ENCODE results near the gene CDC27. TPM values are rescaled to one million over a fixed set of nuclear protein-coding genes. Genes with fewer than 3 reads are reported as not detected.
"Not testable (repeated sequence)": the region's sequence is repeated elsewhere in the genome, so short reads cannot be mapped to it uniquely, and the experiment has no call there.

Gene CDC27
- total and polyA plus RNA-seq, 2 of the 4 experiments (the other 2 are of a cell fraction), result 47.7 to 190 TPM

DNA sequence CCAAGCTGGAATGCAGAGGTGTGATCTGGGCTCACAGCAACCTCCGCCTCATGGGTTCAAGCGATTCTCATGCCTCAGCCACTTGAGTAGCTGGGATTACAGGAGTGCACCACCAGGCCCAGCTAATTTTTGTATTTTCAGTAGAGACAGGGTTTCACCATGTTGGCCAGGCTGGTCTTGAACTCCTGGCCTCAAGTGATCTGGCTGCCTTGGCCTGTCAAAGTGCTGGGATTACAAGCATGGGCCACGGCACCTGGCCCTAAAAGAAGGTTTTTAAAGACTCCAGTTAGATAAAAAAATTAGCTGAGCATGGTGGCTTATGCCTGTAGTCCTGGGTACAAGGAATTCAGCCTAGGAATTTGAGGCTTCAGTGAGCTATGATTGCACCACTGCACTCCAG is 62.3 kb downstream of the CDC27 start:
- not testable (repeated sequence) for H2BK15ac ChIP-seq (ENCODE audit: low read depth, low read length)

DNA sequence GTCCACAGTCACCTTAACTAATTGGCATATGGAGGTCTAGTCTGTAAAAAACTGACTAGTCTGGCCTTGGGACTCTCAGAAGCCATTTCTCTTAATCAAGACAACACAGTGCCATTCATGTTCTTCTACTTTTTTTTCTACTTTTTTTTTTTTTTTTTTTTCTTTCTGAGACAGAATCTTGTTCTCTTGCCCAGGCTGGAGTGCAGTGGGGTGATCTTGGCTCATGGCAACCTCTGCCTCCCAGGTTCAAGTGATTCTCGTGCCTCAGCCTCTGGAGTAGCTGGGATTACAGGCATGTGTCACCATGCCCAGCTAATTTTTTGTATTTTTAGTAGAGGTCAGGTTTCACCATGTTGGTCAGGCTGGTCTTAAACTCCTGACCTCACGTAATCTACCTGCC is 65.8 kb downstream of the CDC27 start:
- WGBS, 2 experiments (ENCODE audit: extremely low coverage in 2 of 2, insufficient read length in 1 of 2), result no CpG with 5 or more reads among the region's 2 CpGs

More for the DNA sequence above, 62.3 kb downstream of the CDC27 start:
- H3K23ac ChIP-seq (ENCODE audit: low read depth, low read length); H3K27me3 ChIP-seq (ENCODE audit: control insufficient read depth, insufficient read depth, low read length); H3K18ac ChIP-seq (ENCODE audit: low read depth, low read length); dilution Hi-C loops (cut with HindIII; ENCODE audit: low sequenced_read_pairs, unreplicated experiment); H3K27ac ChIP-seq (ENCODE audit: insufficient read depth, low read length); H3K9ac ChIP-seq (ENCODE audit: low read depth, low read length); H4K8ac ChIP-seq (ENCODE audit: low read depth in 2 of 2, low read length in 2 of 2); H4K20me1 ChIP-seq (ENCODE audit: insufficient read depth, low read length); H3K4ac ChIP-seq (ENCODE audit: low read depth, low read length); H2AFZ ChIP-seq (replicated peaks; ENCODE audit: low read length, poor library complexity); H3K9me1 ChIP-seq (ENCODE audit: insufficient read depth, low read length); H4K91ac ChIP-seq (ENCODE audit: insufficient read depth, low read depth, low read length); H3K4me1 ChIP-seq (ENCODE audit: control insufficient read depth, insufficient read depth, low read length); H2BK5ac ChIP-seq (ENCODE audit: low read depth, low read length, poor library complexity, severe bottlenecking); H4K5ac ChIP-seq (ENCODE audit: low read depth, low read length); in situ Hi-C loops (cut with MboI; ENCODE audit: low sequenced_read_pairs); H3K14ac ChIP-seq (replicated peaks; ENCODE audit: low read depth, low read length); H2BK120ac ChIP-seq (ENCODE audit: low read depth, low read length); POLR2A ChIA-PET (ENCODE audit: unreplicated experiment); H3K56ac ChIP-seq (ENCODE audit: extremely low read depth, insufficient read depth, low read length); H2AK9ac ChIP-seq (replicated peaks; ENCODE audit: low read depth, low read length, poor library complexity); H3K4me2 ChIP-seq (ENCODE audit: low read depth, low read length); H2AK5ac ChIP-seq (ENCODE audit: low read depth, low read length); H2BK20ac ChIP-seq (ENCODE audit: low read depth, low read length); DNase-seq; BruUV-seq (replicated peaks); H3K9me3 ChIP-seq (ENCODE audit: control insufficient read depth, insufficient read depth, low read length); H3K4me3 ChIP-seq (ENCODE audit: insufficient read depth, low read depth, low read length); CTCF ChIA-PET: not testable (repeated sequence)
- intact Hi-C loops (cut with micrococcal nuclease), result loop anchor here (5.0 kb wide), 1 partner anchor 35 kb away; no protein-coding TSS in a partner anchor
- 100% methylated on average over 1 of the region's 3 CpGs; no CpG with 5 or more reads in 1 of the 2 experiments for WGBS, 2 experiments (ENCODE audit: extremely low coverage in 2 of 2, insufficient read length in 1 of 2)
- H3K36me3 ChIP-seq (ENCODE audit: control insufficient read depth, insufficient read depth, low read length), result peaks cover 43% of the 10 kb centered on the region
- ATAC-seq (ENCODE audit: low read depth), result peak; percentile 21; the same call in 1 of the 2 replicates
- peaks cover 2 to 11% of the 10 kb centered on the region in 2 experiments; a peak in 2 of 4 replicates for H3K79me1 ChIP-seq (ENCODE audit: low read depth in 1 of 2, low read length in 2 of 2)

More for the DNA sequence above, 65.8 kb downstream of the CDC27 start:
- H3K56ac ChIP-seq (ENCODE audit: extremely low read depth, insufficient read depth, low read length); H3K9me3 ChIP-seq (ENCODE audit: control insufficient read depth, insufficient read depth, low read length); POLR2A ChIA-PET (ENCODE audit: unreplicated experiment); H3K4me2 ChIP-seq (ENCODE audit: low read depth, low read length); H2BK120ac ChIP-seq (ENCODE audit: low read depth, low read length); H3K4me3 ChIP-seq (ENCODE audit: insufficient read depth, low read depth, low read length); H2AK5ac ChIP-seq (ENCODE audit: low read depth, low read length); H2AK9ac ChIP-seq (replicated peaks; ENCODE audit: low read depth, low read length, poor library complexity); H3K27ac ChIP-seq (ENCODE audit: insufficient read depth, low read length); DNase-seq; H4K5ac ChIP-seq (ENCODE audit: low read depth, low read length); H2BK20ac ChIP-seq (ENCODE audit: low read depth, low read length); H2BK5ac ChIP-seq (ENCODE audit: low read depth, low read length, poor library complexity, severe bottlenecking); H3K4ac ChIP-seq (ENCODE audit: low read depth, low read length); H3K9ac ChIP-seq (ENCODE audit: low read depth, low read length); ATAC-seq (ENCODE audit: low read depth); in situ Hi-C loops (cut with MboI; ENCODE audit: low sequenced_read_pairs); H3K27me3 ChIP-seq (ENCODE audit: control insufficient read depth, insufficient read depth, low read length); H2AFZ ChIP-seq (replicated peaks; ENCODE audit: low read length, poor library complexity); H3K4me1 ChIP-seq (ENCODE audit: control insufficient read depth, insufficient read depth, low read length); BruUV-seq (replicated peaks); H4K8ac ChIP-seq (ENCODE audit: low read depth in 2 of 2, low read length in 2 of 2); H3K14ac ChIP-seq (replicated peaks; ENCODE audit: low read depth, low read length); dilution Hi-C loops (cut with HindIII; ENCODE audit: low sequenced_read_pairs, unreplicated experiment); H3K23ac ChIP-seq (ENCODE audit: low read depth, low read length); H4K91ac ChIP-seq (ENCODE audit: insufficient read depth, low read depth, low read length); H2BK15ac ChIP-seq (ENCODE audit: low read depth, low read length); H3K18ac ChIP-seq (ENCODE audit: low read depth, low read length): not testable (repeated sequence)
- CTCF ChIA-PET, result interaction anchor here (0.6 kb wide), 1 partner anchor 78 kb away, joined by 4 read pairs; no protein-coding TSS in a partner anchor
- Histone ChIP-seq H3K36me3 (ENCODE audit: control insufficient read depth, insufficient read depth, low read length) (peaks cover 32% of the 10 kb centered on the region), H3K9me1 (ENCODE audit: insufficient read depth, low read length) (peaks cover 10% of the 10 kb centered on the region), H3K79me1 (ENCODE audit: low read depth in 1 of 2, low read length in 2 of 2) (peaks cover 5 to 22% of the 10 kb centered on the region in 2 experiments; a peak in 3 of 4 replicates), H4K20me1 (ENCODE audit: insufficient read depth, low read length) (peaks cover 13% of the 10 kb centered on the region; the same call in 1 of the 2 replicates)
- intact Hi-C loops (cut with micrococcal nuclease), result loop anchor here (5.0 kb wide), 1 partner anchor 181 kb away; no protein-coding TSS in a partner anchor
